ENCODE data around the gene KIF16B.

KIF16B gene

GRCh38 chr20:16292226-16292880, 280.9 kb downstream of the KIF16B start:
- no peaks in the 10 kb centered on the region for H3K9me3 ChIP-seq (ENCODE audit: insufficient read depth, low read length)
- TF ChIP-seq CTCF (IDR thresholded peaks at IDR 0.05; ENCODE audit: low read depth, low read length) = no peak
- TF ChIP-seq EZH2phosphoT487 (IDR thresholded peaks at IDR 0.05; ENCODE audit: low read depth) = no peak
- no peaks in the 10 kb centered on the region for H3K4me1 ChIP-seq (ENCODE audit: low read length)

GRCh38 chr20:16290358-16290757, 282.9 kb downstream of the KIF16B start:
- Histone ChIP-seq H2AFZ (ENCODE audit: low read depth, low read length) (no peak overlapping the region), H3K79me2 (ENCODE audit: low read length) (no peaks in the 10 kb centered on the region), H3K36me3 (replicated peaks; ENCODE audit: low read depth, low read length) (no peaks in the 10 kb centered on the region), H3K4me2 (ENCODE audit: low read length) (no peak overlapping the region), H3K4me1 (ENCODE audit: low read length) (no peaks in the 10 kb centered on the region), H3K27me3 (ENCODE audit: low read depth, low read length) (no peaks in the 10 kb centered on the region), H3K9me3 (ENCODE audit: insufficient read depth, low read length) (no peaks in the 10 kb centered on the region), H3K27ac (ENCODE audit: low read length) (no peak overlapping the region), H3K9ac (ENCODE audit: low read length) (no peak overlapping the region), H4K20me1 (ENCODE audit: insufficient read depth, low read length) (no peaks in the 10 kb centered on the region), H3K4me3 (ENCODE audit: low read length) (no peak overlapping the region)
- TF ChIP-seq CTCF (IDR thresholded peaks at IDR 0.05; ENCODE audit: low read depth, low read length) (no peak), EZH2phosphoT487 (IDR thresholded peaks at IDR 0.05; ENCODE audit: low read depth) (no peak)

More at GRCh38 chr20:16292226-16292880, 280.9 kb downstream of the KIF16B start:
- Histone ChIP-seq H4K20me1 (ENCODE audit: insufficient read depth, low read length) (no peaks in the 10 kb centered on the region), H3K27ac (ENCODE audit: low read length) (no peak overlapping the region), H2AFZ (ENCODE audit: low read depth, low read length) (no peak overlapping the region), H3K79me2 (ENCODE audit: low read length) (no peaks in the 10 kb centered on the region), H3K9ac (ENCODE audit: low read length) (no peak overlapping the region), H3K36me3 (replicated peaks; ENCODE audit: low read depth, low read length) (no peaks in the 10 kb centered on the region), H3K27me3 (ENCODE audit: low read depth, low read length) (no peaks in the 10 kb centered on the region), H3K4me3 (ENCODE audit: low read length) (no peak overlapping the region), H3K4me2 (ENCODE audit: low read length) (no peak overlapping the region)

- no peak overlapping the region for H3K4me2 ChIP-seq (ENCODE audit: low read length)
- no peaks in the 10 kb centered on the region for H3K79me2 ChIP-seq (ENCODE audit: low read length)
- H3K9me3 ChIP-seq (ENCODE audit: insufficient read depth, low read length) = no peaks in the 10 kb centered on the region
- no peak overlapping the region for H3K4me3 ChIP-seq (ENCODE audit: low read length)
- no peak overlapping the region for H2AFZ ChIP-seq (ENCODE audit: low read depth, low read length)
- no peaks in the 10 kb centered on the region for H3K27me3 ChIP-seq (ENCODE audit: low read depth, low read length)
- no peaks in the 10 kb centered on the region for H4K20me1 ChIP-seq (ENCODE audit: insufficient read depth, low read length)
- H3K27ac ChIP-seq (ENCODE audit: low read length) = no peak overlapping the region
- no peak overlapping the region for H3K9ac ChIP-seq (ENCODE audit: low read length)
- no peaks in the 10 kb centered on the region for H3K4me1 ChIP-seq (ENCODE audit: low read length)
- no peaks in the 10 kb centered on the region for H3K36me3 ChIP-seq (replicated peaks; ENCODE audit: low read depth, low read length)
- TF ChIP-seq CTCF (IDR thresholded peaks at IDR 0.05; ENCODE audit: low read depth, low read length) (no peak), EZH2phosphoT487 (IDR thresholded peaks at IDR 0.05; ENCODE audit: low read depth) (no peak)
Measured at GRCh38 chr20:16287776-16288175, 285.5 kb downstream of the KIF16B start.

GRCh38 chr20:16286601-16287000, 286.6 kb downstream of the KIF16B start:
- H3K4me2 ChIP-seq (ENCODE audit: low read length) = no peak overlapping the region
- no peak overlapping the region for H2AFZ ChIP-seq (ENCODE audit: low read depth, low read length)

More at GRCh38 chr20:16286601-16287000, 286.6 kb downstream of the KIF16B start:
- Histone ChIP-seq H3K9ac (ENCODE audit: low read length) (no peak overlapping the region), H3K36me3 (replicated peaks; ENCODE audit: low read depth, low read length) (no peaks in the 10 kb centered on the region), H3K79me2 (ENCODE audit: low read length) (no peaks in the 10 kb centered on the region), H3K4me1 (ENCODE audit: low read length) (no peaks in the 10 kb centered on the region), H4K20me1 (ENCODE audit: insufficient read depth, low read length) (no peaks in the 10 kb centered on the region), H3K4me3 (ENCODE audit: low read length) (no peak overlapping the region), H3K27ac (ENCODE audit: low read length) (no peak overlapping the region), H3K9me3 (ENCODE audit: insufficient read depth, low read length) (no peaks in the 10 kb centered on the region), H3K27me3 (ENCODE audit: low read depth, low read length) (no peaks in the 10 kb centered on the region)
- TF ChIP-seq EZH2phosphoT487 (IDR thresholded peaks at IDR 0.05; ENCODE audit: low read depth) (no peak), CTCF (IDR thresholded peaks at IDR 0.05; ENCODE audit: low read depth, low read length) (no peak)
